Small intestine (tissue), 7 donors: ENCODE data around the gene NOSTRIN. TPM values are rescaled to one million over a fixed set of nuclear protein-coding genes. Genes with fewer than 3 reads are reported as not detected.
A peak's percentile ranks its signal among the peaks of the same experiment; 100 is the strongest.

Experiments used
- DNase-seq, 2 donors: peaks; one replicate each; pipeline versions ENCODE4 v3.0.0 to v3.0.0-alpha.2; 2013
- FAIRE-seq: peaks from 2 replicates; lab custom pipeline; 2012; peaks lifted over from hg19 to GRCh38; lab: Jason Lieb, UNC
- H3K27ac ChIP-seq, 3 donors: one replicate each; pipeline ENCODE4 v1.5.1; 2013; ENCODE audit warnings: low read length in 2 of 3, mild to moderate bottlenecking in 2 of 3, control low read depth in 1 of 3, inconsistent platforms in 1 of 3, low read depth in 1 of 3, moderate library complexity in 1 of 3
- H3K27me3 ChIP-seq, 3 donors: one replicate each; pipeline ENCODE4 v1.6.1; 2013; ENCODE audit warnings: low read length in 3 of 3, inconsistent platforms in 1 of 3; ENCODE audit not compliant: control insufficient read depth in 3 of 3, insufficient read depth in 3 of 3
- H3K36me3 ChIP-seq, 3 donors: one replicate each; pipeline ENCODE4 v1.6.1; 2013; ENCODE audit warnings: low read length in 3 of 3, inconsistent platforms in 1 of 3, low read depth in 1 of 3, mild to moderate bottlenecking in 1 of 3, moderate library complexity in 1 of 3; ENCODE audit not compliant: control insufficient read depth in 3 of 3, insufficient read depth in 2 of 3
- H3K4me1 ChIP-seq, 3 donors: one replicate each; pipeline ENCODE4 v1.6.1; 2013; ENCODE audit warnings: low read length in 2 of 3, inconsistent platforms in 1 of 3, low read depth in 1 of 3, mild to moderate bottlenecking in 1 of 3, moderate library complexity in 1 of 3; ENCODE audit not compliant: control insufficient read depth in 3 of 3, insufficient read depth in 2 of 3
- H3K4me3 ChIP-seq, 3 donors: one replicate each; pipeline ENCODE4 v1.5.1; 2013; ENCODE audit warnings: low read length in 3 of 3, control low read depth in 1 of 3, inconsistent platforms in 1 of 3, low read depth in 1 of 3, mild to moderate bottlenecking in 1 of 3, moderate library complexity in 1 of 3
- H3K9me3 ChIP-seq, 2 donors: one replicate each; pipeline ENCODE4 v1.6.1; 2013; ENCODE audit warnings: low read depth in 1 of 2, low read length in 1 of 2; ENCODE audit not compliant: control insufficient read depth in 2 of 2, insufficient read depth in 1 of 2
- WGBS, 3 donors: extraction: QIAGEN DNeasy Blood & Tissue Kit; methylation state at CpG; one replicate each; pipeline ENCODE4 v1.1.7; 2013; 5-methylcytosine and 5-hydroxymethylcytosine counted together
- polyA plus RNA-seq, 4 donors: library from polyadenylated mRNA; stranded (reverse) in 3 of 4; unstranded in 1 of 4; fragments of 200-250 nt in 3 of 4; fragments of 120-200 nt in 1 of 4; gene quantifications; one replicate each; pipeline versions ENCODE4 v1.2.1 to v1.2.3, GENCODE V29; 2013
- donor health status: healthy with polysubstance abuse.
- donor health status: control.
- donor health status: control.
- donor health status: Bipolar disorder and iron deficiency.
- donor health status: healthy.

Gene NOSTRIN
- polyA plus RNA-seq, 4 donors, result 14.0 to 43.8 (median 36.9) TPM

GRCh38 chr2:168814939-168815907 is 12.8 kb downstream of the NOSTRIN start:
- 82 to 92% (median 88%) methylated on average over 1 of the region's 1 CpG for WGBS, 3 donors
- DNase-seq (no peak), FAIRE-seq (no peak)
- no peaks in the 10 kb centered on the region for H3K27me3 ChIP-seq
- H3K4me3 ChIP-seq, result no peak overlapping the region
- no peaks in the 10 kb centered on the region for H3K9me3 ChIP-seq
- H3K36me3 ChIP-seq, result peaks cover 0 to 20% (median 11%) of the 10 kb centered on the region in 3 donors
- H3K27ac ChIP-seq, result peak overlapping the region in 1 of 3 donors; percentile 11
- peaks cover 0 to 26% (median 0%) of the 10 kb centered on the region in 3 donors for H3K4me1 ChIP-seq

GRCh38 chr2:168816369-168816768 is 13.9 kb downstream of the NOSTRIN start:
- peaks cover 0 to 16% (median 0%) of the 10 kb centered on the region in 3 donors for H3K4me1 ChIP-seq
- FAIRE-seq, result no peak
- DNase-seq, result no peak
- no peaks in the 10 kb centered on the region for H3K9me3 ChIP-seq
- no peak overlapping the region for H3K4me3 ChIP-seq
- 87 to 96% (median 93%) methylated on average over 3 of the region's 3 CpGs for WGBS, 3 donors
- H3K27ac ChIP-seq, result no peak overlapping the region
- peaks cover 0 to 20% (median 11%) of the 10 kb centered on the region in 3 donors for H3K36me3 ChIP-seq
- H3K27me3 ChIP-seq, result no peaks in the 10 kb centered on the region

GRCh38 chr2:168819050-168819715 is 16.7 kb downstream of the NOSTRIN start:
- Histone ChIP-seq H3K4me3 (no peak overlapping the region), H3K36me3 (peaks cover 0 to 28% (median 2%) of the 10 kb centered on the region in 3 donors), H3K27ac (no peak overlapping the region), H3K27me3 (no peaks in the 10 kb centered on the region), H3K9me3 (no peaks in the 10 kb centered on the region), H3K4me1 (peaks cover 0 to 4% (median 0%) of the 10 kb centered on the region in 3 donors)
- DNase-seq, result no peak
- FAIRE-seq, result no peak
- 66 to 84% (median 75%) methylated on average over 10 of the region's 10 CpGs for WGBS, 3 donors

- H3K27me3 ChIP-seq, result no peaks in the 10 kb centered on the region
- peaks cover 0 to 30% (median 2%) of the 10 kb centered on the region in 3 donors for H3K36me3 ChIP-seq
- peaks cover 0 to 7% (median 0%) of the 10 kb centered on the region in 3 donors for H3K4me1 ChIP-seq
- H3K9me3 ChIP-seq, result no peaks in the 10 kb centered on the region
- WGBS, 3 donors, result 87 to 92% (median 89%) methylated on average over 6 of the region's 6 CpGs
- no peak for FAIRE-seq
- no peak for DNase-seq
- no peak overlapping the region for H3K4me3 ChIP-seq
- no peak overlapping the region for H3K27ac ChIP-seq
Observed at GRCh38 chr2:168819829-168820489, 17.5 kb downstream of the NOSTRIN start.

GRCh38 chr2:168821577-168821976 is 19.1 kb downstream of the NOSTRIN start:
- Histone ChIP-seq H3K9me3 (no peaks in the 10 kb centered on the region), H3K36me3 (peaks cover 0 to 24% (median 0%) of the 10 kb centered on the region in 3 donors), H3K27ac (no peak overlapping the region), H3K27me3 (no peaks in the 10 kb centered on the region), H3K4me1 (peaks cover 0 to 10% (median 0%) of the 10 kb centered on the region in 3 donors), H3K4me3 (no peak overlapping the region)
- DNase-seq (no peak), FAIRE-seq (no peak)
- 86 to 95% (median 88%) methylated on average over 8 of the region's 8 CpGs for WGBS, 3 donors

- no peak for DNase-seq
- H3K4me1 ChIP-seq, result peaks cover 0 to 10% (median 0%) of the 10 kb centered on the region in 3 donors
- no peak overlapping the region for H3K27ac ChIP-seq
- H3K4me3 ChIP-seq, result no peak overlapping the region
- no peak for FAIRE-seq
- H3K36me3 ChIP-seq, result peaks cover 0 to 22% (median 0%) of the 10 kb centered on the region in 3 donors
- WGBS, 3 donors, result 83 to 100% (median 88%) methylated on average over 1 of the region's 1 CpG
- H3K27me3 ChIP-seq, result no peaks in the 10 kb centered on the region
- no peaks in the 10 kb centered on the region for H3K9me3 ChIP-seq
Observed at GRCh38 chr2:168821992-168822391, 19.6 kb downstream of the NOSTRIN start.

DNA sequence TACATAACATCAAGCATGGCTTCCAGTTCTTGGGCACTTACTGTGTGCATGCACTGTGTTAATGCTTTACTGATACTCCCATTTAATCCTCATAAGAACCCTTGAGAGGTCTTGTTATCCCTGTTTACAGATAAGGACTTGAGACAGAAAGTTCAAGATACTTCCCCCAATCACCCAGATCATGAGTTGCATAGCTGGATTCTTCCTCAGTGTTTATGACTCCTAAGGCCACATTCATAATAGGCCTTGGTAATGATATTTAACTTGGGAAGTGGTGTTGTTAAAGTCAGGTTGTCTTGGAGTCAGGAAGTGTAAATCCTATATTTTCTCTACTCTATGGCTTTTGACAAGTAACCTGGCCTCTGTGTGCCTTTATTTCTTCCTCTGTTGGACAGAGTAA is 22.7 kb downstream of the NOSTRIN start:
- H3K4me1 ChIP-seq, result peaks cover 0 to 14% (median 0%) of the 10 kb centered on the region in 3 donors
- H3K27ac ChIP-seq, result peak overlapping the region in 1 of 3 donors; percentile 82
- FAIRE-seq, result no peak
- peaks cover 0 to 20% (median 3%) of the 10 kb centered on the region in 3 donors for H3K36me3 ChIP-seq
- peak in 1 of 2 donors; percentile 80 for DNase-seq
- H3K9me3 ChIP-seq, result no peaks in the 10 kb centered on the region
- no peak overlapping the region for H3K4me3 ChIP-seq
- no peaks in the 10 kb centered on the region for H3K27me3 ChIP-seq

- no peak for FAIRE-seq
- H3K4me3 ChIP-seq, result no peak overlapping the region
- peaks cover 0 to 4% (median 0%) of the 10 kb centered on the region in 3 donors for H3K4me1 ChIP-seq
- no peaks in the 10 kb centered on the region for H3K27me3 ChIP-seq
- no peak overlapping the region for H3K27ac ChIP-seq
- H3K9me3 ChIP-seq, result peaks cover 0 to 3% of the 10 kb centered on the region in 2 donors
- H3K36me3 ChIP-seq, result peaks cover under 1 to 30% (median 9%) of the 10 kb centered on the region in 3 donors
- DNase-seq, result no peak
Observed at GRCh38 chr2:168830958-168831357, 28.5 kb downstream of the NOSTRIN start.
